Brain microvascular endothelial cell (primary cell): ENCODE results near the gene PAIP1.

Experiments
- DNase-seq: peaks from one replicate; pipeline ENCODE4 v3.0.0-alpha.2; 2020
- H3K27ac ChIP-seq: fragments of 250-450 bp; sonication (Bioruptor Pico); 2 replicates; pipeline ENCODE4 v1.5.1; 2020; ENCODE audit warnings: mild to moderate bottlenecking, moderate library complexity
- H3K27me3 ChIP-seq: fragments of 250-450 bp; sonication (Bioruptor Pico); replicated peaks from 2 replicates; pipeline ENCODE4 v1.5.1; 2020; ENCODE audit warnings: mild to moderate bottlenecking
- H3K36me3 ChIP-seq: fragments of 250-450 bp; sonication (Bioruptor Pico); replicated peaks from 2 replicates; pipeline ENCODE4 v1.5.1; 2020; ENCODE audit warnings: mild to moderate bottlenecking
- H3K4me3 ChIP-seq: 2 replicates; pipeline ENCODE4 v1.5.1; 2011; ENCODE audit warnings: low read depth, mild to moderate bottlenecking, control low read depth, low read length, moderate library complexity
- in situ Hi-C: cut with HindIII; loops from 2 replicates; pipeline ENCODE4 v1.10.0; 2017; ENCODE audit warnings: low sequenced_read_pairs, low pct_ligation_motif_present
- TF ChIP-seq, protein P1 (sequence below): IDR thresholded peaks from 2 replicates; pipeline ENCODE4 v1.5.1; 2011; ENCODE audit warnings: low read depth, mild to moderate bottlenecking, moderate library complexity, low read length, control low read depth, inconsistent platforms; ENCODE audit errors: missing control alignments

The PAIP1 gene

DNA sequence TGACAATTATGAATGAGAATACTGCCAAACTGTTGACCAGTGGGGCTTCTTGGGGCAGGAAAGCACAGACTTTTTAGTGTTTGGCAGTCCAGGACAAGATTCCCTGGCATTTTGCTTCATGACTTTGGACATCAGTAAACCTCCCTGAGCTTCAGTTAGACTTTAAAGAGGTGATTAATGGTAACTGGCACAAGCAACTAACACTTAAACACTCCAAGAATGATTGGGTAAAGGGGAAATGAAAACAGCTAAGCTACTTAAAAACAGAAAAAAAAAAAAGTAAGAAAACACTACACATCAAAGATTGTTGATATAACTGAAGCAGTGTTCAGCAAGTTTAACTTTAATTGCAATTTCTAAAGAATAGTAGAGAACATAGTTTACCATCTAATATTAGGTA is 13.4 kb downstream of the PAIP1 start:
- Histone ChIP-seq H3K36me3 (peaks cover 44% of the 10 kb centered on the region), H3K27me3 (no peaks in the 10 kb centered on the region), H3K4me3 (no peak overlapping the region), H3K27ac (no peak overlapping the region)
- DNase-seq, result no peak
- TF ChIP-seq, protein P1, sequence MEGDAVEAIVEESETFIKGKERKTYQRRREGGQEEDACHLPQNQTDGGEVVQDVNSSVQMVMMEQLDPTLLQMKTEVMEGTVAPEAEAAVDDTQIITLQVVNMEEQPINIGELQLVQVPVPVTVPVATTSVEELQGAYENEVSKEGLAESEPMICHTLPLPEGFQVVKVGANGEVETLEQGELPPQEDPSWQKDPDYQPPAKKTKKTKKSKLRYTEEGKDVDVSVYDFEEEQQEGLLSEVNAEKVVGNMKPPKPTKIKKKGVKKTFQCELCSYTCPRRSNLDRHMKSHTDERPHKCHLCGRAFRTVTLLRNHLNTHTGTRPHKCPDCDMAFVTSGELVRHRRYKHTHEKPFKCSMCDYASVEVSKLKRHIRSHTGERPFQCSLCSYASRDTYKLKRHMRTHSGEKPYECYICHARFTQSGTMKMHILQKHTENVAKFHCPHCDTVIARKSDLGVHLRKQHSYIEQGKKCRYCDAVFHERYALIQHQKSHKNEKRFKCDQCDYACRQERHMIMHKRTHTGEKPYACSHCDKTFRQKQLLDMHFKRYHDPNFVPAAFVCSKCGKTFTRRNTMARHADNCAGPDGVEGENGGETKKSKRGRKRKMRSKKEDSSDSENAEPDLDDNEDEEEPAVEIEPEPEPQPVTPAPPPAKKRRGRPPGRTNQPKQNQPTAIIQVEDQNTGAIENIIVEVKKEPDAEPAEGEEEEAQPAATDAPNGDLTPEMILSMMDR, result no peak
- in situ Hi-C loops, result no loop called here

DNA sequence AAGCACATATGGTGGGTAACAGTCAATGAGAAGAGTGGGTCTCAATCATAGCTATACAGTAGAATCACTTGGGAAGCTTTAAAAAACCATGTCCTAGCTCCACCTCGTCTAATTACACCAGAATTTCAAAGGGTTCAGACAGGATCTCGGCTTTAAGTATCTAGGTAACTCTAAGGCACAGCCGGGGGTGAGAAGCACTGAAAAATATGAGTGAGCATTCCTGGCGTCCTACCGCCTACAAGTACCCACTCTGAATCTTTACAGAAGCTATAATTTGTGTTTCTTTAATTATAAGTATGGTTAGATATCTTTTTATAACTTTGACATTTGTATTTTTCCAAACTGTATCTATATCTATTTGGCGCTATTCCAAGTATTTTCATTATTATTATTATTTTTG is 16.1 kb downstream of the PAIP1 start:
- TF ChIP-seq, protein P1, result no peak
- in situ Hi-C loops, result no loop called here
- Histone ChIP-seq H3K27ac (no peak overlapping the region), H3K36me3 (peaks cover 33% of the 10 kb centered on the region), H3K4me3 (no peak overlapping the region), H3K27me3 (no peaks in the 10 kb centered on the region)
- DNase-seq, result no peak

DNA sequence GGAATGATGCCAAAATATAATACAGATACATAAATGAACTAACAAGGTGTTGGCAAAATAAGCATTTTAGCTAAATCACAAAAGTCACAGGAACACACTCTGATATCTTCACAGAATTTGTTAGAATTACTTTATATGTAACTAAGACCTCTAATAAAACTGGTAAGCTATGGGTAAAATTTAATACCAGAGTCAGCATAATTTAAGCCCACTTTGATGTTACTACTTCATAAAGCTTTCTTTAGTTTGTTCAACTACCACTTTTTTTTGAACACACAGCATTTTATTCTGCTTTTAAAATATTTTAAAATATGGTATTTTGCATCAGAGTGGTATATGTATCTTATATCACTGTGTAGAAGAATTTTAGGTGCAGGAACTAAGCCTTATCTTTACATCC is 19.9 kb downstream of the PAIP1 start:
- no peak overlapping the region for H3K4me3 ChIP-seq
- TF ChIP-seq, protein P1, result no peak
- DNase-seq, result no peak
- H3K36me3 ChIP-seq, result peaks cover 37% of the 10 kb centered on the region
- in situ Hi-C loops, result no loop called here
- no peaks in the 10 kb centered on the region for H3K27me3 ChIP-seq
- H3K27ac ChIP-seq, result no peak overlapping the region

DNA sequence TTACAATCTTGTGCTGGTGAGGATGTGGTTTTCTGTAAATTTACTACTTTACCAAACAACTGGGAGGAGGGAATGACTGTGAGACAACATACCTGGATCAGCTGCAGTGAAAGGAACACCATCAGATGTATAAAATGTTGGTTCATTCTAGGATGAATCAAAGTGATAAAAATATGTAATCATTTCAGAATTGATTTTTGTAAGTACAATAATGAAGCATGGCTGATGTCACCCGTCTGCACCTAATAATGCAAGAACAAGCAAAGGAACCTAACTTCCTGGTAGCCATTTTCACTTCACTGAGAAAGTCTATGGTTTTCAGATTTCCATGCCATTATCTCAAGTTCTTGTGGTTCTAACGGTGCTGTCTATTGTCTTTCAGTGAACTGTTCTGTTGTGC is 23.2 kb downstream of the PAIP1 start:
- H3K4me3 ChIP-seq, result no peak overlapping the region
- H3K27me3 ChIP-seq, result no peaks in the 10 kb centered on the region
- in situ Hi-C loops, result no loop called here
- DNase-seq, result no peak
- no peak overlapping the region for H3K27ac ChIP-seq
- H3K36me3 ChIP-seq, result peaks cover 36% of the 10 kb centered on the region
- TF ChIP-seq, protein P1, result no peak

DNA sequence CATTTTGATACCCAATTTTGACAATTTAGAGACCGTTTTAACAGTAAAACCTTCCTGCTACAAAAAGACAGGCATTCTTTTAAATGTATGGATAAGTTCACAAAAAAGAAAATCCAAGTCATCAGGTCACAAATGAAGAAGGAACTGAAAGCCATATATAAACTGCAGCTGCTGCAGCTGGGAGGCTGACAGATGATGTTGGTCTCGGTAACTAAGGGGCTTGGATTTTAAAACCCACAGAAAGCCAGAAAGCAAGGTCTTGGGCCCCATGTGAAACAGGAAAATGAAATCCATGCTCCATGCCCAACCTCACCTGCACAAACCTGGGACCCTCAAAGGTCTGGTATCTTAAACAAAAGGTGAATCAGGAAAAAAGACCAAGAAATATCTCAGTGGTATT is 26.2 kb downstream of the PAIP1 start:
- in situ Hi-C loops, result no loop called here
- TF ChIP-seq, protein P1, result no peak
- DNase-seq, result no peak
- H3K27ac ChIP-seq, result no peak overlapping the region
- H3K4me3 ChIP-seq, result no peak overlapping the region
- H3K27me3 ChIP-seq, result no peaks in the 10 kb centered on the region
- H3K36me3 ChIP-seq, result peaks cover 45% of the 10 kb centered on the region

DNA sequence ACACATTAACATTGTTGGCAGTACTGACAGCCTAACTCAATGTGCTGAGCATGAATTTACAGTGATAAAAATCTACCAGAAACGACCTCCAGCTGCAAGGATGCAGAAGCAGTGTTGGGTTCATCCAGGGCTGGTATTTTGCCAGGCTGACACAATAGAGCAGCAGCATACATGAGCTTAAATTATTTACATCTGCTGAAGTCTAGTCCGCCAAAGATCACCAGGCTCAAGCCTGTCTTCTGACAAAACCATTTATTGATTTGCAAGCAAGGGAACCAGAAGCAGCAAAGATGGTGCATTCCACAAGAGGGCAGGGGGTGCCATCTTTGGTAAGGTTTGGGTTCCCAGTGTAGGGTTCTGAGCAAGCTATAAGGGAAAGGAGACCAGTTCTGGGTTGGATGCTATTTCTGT is 33.2 kb downstream of the PAIP1 start:
- Histone ChIP-seq H3K36me3 (peaks cover 32% of the 10 kb centered on the region), H3K4me3 (no peak overlapping the region), H3K27me3 (no peaks in the 10 kb centered on the region), H3K27ac (no peak overlapping the region)
- DNase-seq, result no peak
- in situ Hi-C loops, result no loop called here
- TF ChIP-seq, protein P1, result no peak
